ENCODE data around the gene TTLL4. TPM values are rescaled to one million over a fixed set of nuclear protein-coding genes. Genes with fewer than 3 reads are reported as not detected.

TTLL4 gene
- total RNA-seq, 2 donors from 2014 or later = 9.1 to 31.3 TPM

GRCh38 chr2:218802386-218802994, 91.9 kb downstream of the TTLL4 start:
- H3K27me3 ChIP-seq = no peaks in the 10 kb centered on the region
- 43 to 51% methylated on average over 4 of the region's 4 CpGs for WGBS, 2 donors
- H3K9me3 ChIP-seq = peaks cover 0 to 5% (median 0%) of the 10 kb centered on the region in 3 donors
- ATAC-seq (no peak), DNase-seq (no peak)
- no peaks in the 10 kb centered on the region for H3K36me3 ChIP-seq (replicated peaks in 1 of 2; ENCODE audit: insufficient read depth in 1 of 2, low read depth in 2 of 2)
- TF ChIP-seq POLR2A (IDR thresholded peaks at IDR 0.05) (no peak), CTCF (IDR thresholded peaks at IDR 0.05) (no peak)
- H3K27ac ChIP-seq = no peak overlapping the region
- no peak overlapping the region for H3K4me3 ChIP-seq
- H3K4me1 ChIP-seq = peaks cover 7% of the 10 kb centered on the region
- intact Hi-C loops (cut with DNase I) = no loop called here

GRCh38 chr2:218804817-218805216, 94.2 kb downstream of the TTLL4 start:
- intact Hi-C loops (cut with DNase I) = no loop called here
- no peak for DNase-seq
- H3K27ac ChIP-seq = no peak overlapping the region

More at GRCh38 chr2:218804817-218805216, 94.2 kb downstream of the TTLL4 start:
- Histone ChIP-seq H3K4me3 (no peak overlapping the region), H3K36me3 (replicated peaks in 1 of 2; ENCODE audit: insufficient read depth in 1 of 2, low read depth in 2 of 2) (no peaks in the 10 kb centered on the region), H3K4me1 (no peaks in the 10 kb centered on the region), H3K27me3 (no peaks in the 10 kb centered on the region), H3K9me3 (peaks cover 0 to 5% (median 0%) of the 10 kb centered on the region in 3 donors)
- TF ChIP-seq CTCF (IDR thresholded peaks at IDR 0.05) (no peak), POLR2A (IDR thresholded peaks at IDR 0.05) (no peak)
- WGBS, 2 donors = 90 to 100% methylated on average over 1 of the region's 1 CpG
- ATAC-seq = no peak

Other genes starting within 250 kb of the TTLL4 start
- gene USP37, start 142.5 kb upstream of the TTLL4 start, total RNA-seq = 10 to 100 TPM in 1 of 2 donors, 1 to 10 TPM in 1; 6.0 to 14.5 TPM
- gene CNOT9, start 142.0 kb upstream of the TTLL4 start, total RNA-seq = 10 to 100 TPM; 12.9 to 17.6 TPM
- gene PLCD4, start 102.9 kb upstream of the TTLL4 start, total RNA-seq = under 1 TPM in 1 of 2 donors, not detected in 1; 0.52 TPM
- gene ZNF142, start 51.2 kb upstream of the TTLL4 start, total RNA-seq = 10 to 100 TPM; 12.2 to 14.3 TPM
- 10 to 100 TPM; 34.2 to 64.3 TPM for gene BCS1L, start 51.2 kb upstream of the TTLL4 start, total RNA-seq
- gene RNF25, start 38.8 kb upstream of the TTLL4 start, total RNA-seq = 10 to 100 TPM in 1 of 2 donors, 1 to 10 TPM in 1; 3.0 to 14.8 TPM
- gene STK36, start 38.7 kb upstream of the TTLL4 start, total RNA-seq = 10 to 100 TPM; 35.0 to 57.4 TPM
- gene CYP27A1, start 71.3 kb downstream of the TTLL4 start, total RNA-seq = 1 to 10 TPM; 9.3 to 9.9 TPM
- not detected for gene PRKAG3, start 121.0 kb downstream of the TTLL4 start, total RNA-seq
- gene WNT6, start 149.0 kb downstream of the TTLL4 start, total RNA-seq = 1 to 10 TPM in 1 of 2 donors, not detected in 1; 1.0 TPM
- gene WNT10A, start 170.0 kb downstream of the TTLL4 start, total RNA-seq = under 1 TPM in 1 of 2 donors, not detected in 1; 0.52 TPM
- under 1 TPM in 1 of 2 donors, not detected in 1; 0.78 TPM for gene CDK5R2, start 248.8 kb downstream of the TTLL4 start, total RNA-seq

All from body of pancreas (tissue), 4 donors.